ENCODE results near the gene BRWD1. TPM values are rescaled to one million over a fixed set of nuclear protein-coding genes. Genes with fewer than 3 reads are reported as not detected.

BRWD1 gene
- total RNA-seq, 1 experiment from 2014 or later = 53.3 TPM

DNA sequence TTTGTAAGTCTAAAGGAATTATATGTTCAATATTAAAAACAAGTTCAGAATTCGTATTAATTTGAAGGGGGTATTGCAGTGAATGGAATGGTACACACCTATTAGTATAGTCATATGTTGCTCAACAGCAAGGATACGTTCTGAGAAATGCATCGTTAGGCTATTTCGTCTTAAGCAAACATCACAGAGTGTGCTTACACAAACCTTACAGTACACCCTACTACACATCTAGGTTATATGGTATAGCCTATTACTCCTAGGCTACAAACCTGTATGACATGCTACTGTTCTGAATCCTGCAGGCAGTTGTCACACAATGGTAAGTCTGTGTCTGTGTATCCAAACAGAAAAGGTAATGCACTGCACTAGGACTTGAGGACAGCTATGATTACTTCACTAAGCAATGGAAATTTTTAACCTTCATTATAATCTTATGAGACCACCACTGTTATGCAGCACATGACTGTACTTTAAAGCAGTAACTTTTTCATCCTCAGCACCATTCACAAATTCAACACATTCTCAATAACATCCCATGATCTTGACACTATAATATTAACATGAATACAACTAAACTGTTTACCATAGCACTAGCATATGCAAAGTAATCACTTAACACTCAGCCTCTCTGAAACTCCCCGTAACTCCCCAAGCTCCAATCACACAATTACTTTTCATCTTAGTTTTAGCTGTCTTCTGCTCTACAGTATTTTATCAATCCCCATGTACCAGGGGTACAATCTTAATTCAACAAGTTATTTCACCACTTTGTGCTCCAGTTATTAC, 115.8 kb downstream of the BRWD1 start:
- no peaks in the 10 kb centered on the region for H3K4me1 Mint-ChIP-seq
- no peaks in the 10 kb centered on the region for H3K9me3 Mint-ChIP-seq
- no peak overlapping the region for H3K4me3 Mint-ChIP-seq
- no peak overlapping the region for H3K27ac Mint-ChIP-seq
- ChIA-PET CTCF (no interaction called here), POLR2A (no interaction called here)
- DNase-seq (ENCODE audit: low spot score) (no peak), ATAC-seq (no peak)
- H3K36me3 Mint-ChIP-seq = peaks cover 55% of the 10 kb centered on the region
- no peak for TF ChIP-seq NFATC4 (CRISPR knock-in tag; IDR thresholded peaks at IDR 0.05)
- TF ChIP-seq, protein P1, sequence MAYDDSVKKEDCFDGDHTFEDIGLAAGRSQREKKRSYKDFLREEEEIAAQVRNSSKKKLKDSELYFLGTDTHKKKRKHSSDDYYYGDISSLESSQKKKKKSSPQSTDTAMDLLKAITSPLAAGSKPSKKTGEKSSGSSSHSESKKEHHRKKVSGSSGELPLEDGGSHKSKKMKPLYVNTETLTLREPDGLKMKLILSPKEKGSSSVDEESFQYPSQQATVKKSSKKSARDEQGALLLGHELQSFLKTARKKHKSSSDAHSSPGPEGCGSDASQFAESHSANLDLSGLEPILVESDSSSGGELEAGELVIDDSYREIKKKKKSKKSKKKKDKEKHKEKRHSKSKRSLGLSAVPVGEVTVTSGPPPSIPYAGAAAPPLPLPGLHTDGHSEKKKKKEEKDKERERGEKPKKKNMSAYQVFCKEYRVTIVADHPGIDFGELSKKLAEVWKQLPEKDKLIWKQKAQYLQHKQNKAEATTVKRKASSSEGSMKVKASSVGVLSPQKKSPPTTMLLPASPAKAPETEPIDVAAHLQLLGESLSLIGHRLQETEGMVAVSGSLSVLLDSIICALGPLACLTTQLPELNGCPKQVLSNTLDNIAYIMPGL (CRISPR knock-in tag; IDR thresholded peaks at IDR 0.05) = no peak
- no peak for TF ChIP-seq NR1H2 (CRISPR knock-in tag; IDR thresholded peaks at IDR 0.05)
- no peak for TF ChIP-seq CREB1 (CRISPR knock-in tag; IDR thresholded peaks at IDR 0.05)
- TF ChIP-seq, protein P2, sequence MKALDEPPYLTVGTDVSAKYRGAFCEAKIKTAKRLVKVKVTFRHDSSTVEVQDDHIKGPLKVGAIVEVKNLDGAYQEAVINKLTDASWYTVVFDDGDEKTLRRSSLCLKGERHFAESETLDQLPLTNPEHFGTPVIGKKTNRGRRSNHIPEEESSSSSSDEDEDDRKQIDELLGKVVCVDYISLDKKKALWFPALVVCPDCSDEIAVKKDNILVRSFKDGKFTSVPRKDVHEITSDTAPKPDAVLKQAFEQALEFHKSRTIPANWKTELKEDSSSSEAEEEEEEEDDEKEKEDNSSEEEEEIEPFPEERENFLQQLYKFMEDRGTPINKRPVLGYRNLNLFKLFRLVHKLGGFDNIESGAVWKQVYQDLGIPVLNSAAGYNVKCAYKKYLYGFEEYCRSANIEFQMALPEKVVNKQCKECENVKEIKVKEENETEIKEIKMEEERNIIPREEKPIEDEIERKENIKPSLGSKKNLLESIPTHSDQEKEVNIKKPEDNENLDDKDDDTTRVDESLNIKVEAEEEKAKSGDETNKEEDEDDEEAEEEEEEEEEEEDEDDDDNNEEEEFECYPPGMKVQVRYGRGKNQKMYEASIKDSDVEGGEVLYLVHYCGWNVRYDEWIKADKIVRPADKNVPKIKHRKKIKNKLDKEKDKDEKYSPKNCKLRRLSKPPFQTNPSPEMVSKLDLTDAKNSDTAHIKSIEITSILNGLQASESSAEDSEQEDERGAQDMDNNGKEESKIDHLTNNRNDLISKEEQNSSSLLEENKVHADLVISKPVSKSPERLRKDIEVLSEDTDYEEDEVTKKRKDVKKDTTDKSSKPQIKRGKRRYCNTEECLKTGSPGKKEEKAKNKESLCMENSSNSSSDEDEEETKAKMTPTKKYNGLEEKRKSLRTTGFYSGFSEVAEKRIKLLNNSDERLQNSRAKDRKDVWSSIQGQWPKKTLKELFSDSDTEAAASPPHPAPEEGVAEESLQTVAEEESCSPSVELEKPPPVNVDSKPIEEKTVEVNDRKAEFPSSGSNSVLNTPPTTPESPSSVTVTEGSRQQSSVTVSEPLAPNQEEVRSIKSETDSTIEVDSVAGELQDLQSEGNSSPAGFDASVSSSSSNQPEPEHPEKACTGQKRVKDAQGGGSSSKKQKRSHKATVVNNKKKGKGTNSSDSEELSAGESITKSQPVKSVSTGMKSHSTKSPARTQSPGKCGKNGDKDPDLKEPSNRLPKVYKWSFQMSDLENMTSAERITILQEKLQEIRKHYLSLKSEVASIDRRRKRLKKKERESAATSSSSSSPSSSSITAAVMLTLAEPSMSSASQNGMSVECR (CRISPR knock-in tag; IDR thresholded peaks at IDR 0.05; ENCODE audit: borderline replicate concordance) = no peak
- TF ChIP-seq, protein P3, sequence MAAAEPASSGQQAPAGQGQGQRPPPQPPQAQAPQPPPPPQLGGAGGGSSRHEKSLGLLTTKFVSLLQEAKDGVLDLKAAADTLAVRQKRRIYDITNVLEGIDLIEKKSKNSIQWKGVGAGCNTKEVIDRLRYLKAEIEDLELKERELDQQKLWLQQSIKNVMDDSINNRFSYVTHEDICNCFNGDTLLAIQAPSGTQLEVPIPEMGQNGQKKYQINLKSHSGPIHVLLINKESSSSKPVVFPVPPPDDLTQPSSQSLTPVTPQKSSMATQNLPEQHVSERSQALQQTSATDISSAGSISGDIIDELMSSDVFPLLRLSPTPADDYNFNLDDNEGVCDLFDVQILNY (CRISPR knock-in tag; IDR thresholded peaks at IDR 0.05) = no peak
- TF ChIP-seq ELF4 (CRISPR knock-in tag; IDR thresholded peaks at IDR 0.05; ENCODE audit: low read depth) = no peak
- no peak for TF ChIP-seq ESRRA (CRISPR knock-in tag; IDR thresholded peaks at IDR 0.05; ENCODE audit: borderline replicate concordance)
- no peak for TF ChIP-seq PRRX2 (CRISPR knock-in tag; IDR thresholded peaks at IDR 0.05)
- no peak for TF ChIP-seq TP53 (CRISPR knock-in tag; IDR thresholded peaks at IDR 0.05)
- TF ChIP-seq, protein P4, sequence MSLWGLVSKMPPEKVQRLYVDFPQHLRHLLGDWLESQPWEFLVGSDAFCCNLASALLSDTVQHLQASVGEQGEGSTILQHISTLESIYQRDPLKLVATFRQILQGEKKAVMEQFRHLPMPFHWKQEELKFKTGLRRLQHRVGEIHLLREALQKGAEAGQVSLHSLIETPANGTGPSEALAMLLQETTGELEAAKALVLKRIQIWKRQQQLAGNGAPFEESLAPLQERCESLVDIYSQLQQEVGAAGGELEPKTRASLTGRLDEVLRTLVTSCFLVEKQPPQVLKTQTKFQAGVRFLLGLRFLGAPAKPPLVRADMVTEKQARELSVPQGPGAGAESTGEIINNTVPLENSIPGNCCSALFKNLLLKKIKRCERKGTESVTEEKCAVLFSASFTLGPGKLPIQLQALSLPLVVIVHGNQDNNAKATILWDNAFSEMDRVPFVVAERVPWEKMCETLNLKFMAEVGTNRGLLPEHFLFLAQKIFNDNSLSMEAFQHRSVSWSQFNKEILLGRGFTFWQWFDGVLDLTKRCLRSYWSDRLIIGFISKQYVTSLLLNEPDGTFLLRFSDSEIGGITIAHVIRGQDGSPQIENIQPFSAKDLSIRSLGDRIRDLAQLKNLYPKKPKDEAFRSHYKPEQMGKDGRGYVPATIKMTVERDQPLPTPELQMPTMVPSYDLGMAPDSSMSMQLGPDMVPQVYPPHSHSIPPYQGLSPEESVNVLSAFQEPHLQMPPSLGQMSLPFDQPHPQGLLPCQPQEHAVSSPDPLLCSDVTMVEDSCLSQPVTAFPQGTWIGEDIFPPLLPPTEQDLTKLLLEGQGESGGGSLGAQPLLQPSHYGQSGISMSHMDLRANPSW (CRISPR knock-in tag; conservative IDR thresholded peaks at IDR 0.05; ENCODE audit: low read depth) = no peak
- TF ChIP-seq NFYB (CRISPR knock-in tag; conservative IDR thresholded peaks at IDR 0.05; ENCODE audit: low read depth) = no peak
- no peak for TF ChIP-seq ZNF416 (CRISPR knock-in tag; IDR thresholded peaks at IDR 0.05)
- no peak for TF ChIP-seq CREM (CRISPR knock-in tag; IDR thresholded peaks at IDR 0.05)
- no peak for TF ChIP-seq OVOL2 (CRISPR knock-in tag; IDR thresholded peaks at IDR 0.05; ENCODE audit: borderline replicate concordance)
- TF ChIP-seq, protein P5, sequence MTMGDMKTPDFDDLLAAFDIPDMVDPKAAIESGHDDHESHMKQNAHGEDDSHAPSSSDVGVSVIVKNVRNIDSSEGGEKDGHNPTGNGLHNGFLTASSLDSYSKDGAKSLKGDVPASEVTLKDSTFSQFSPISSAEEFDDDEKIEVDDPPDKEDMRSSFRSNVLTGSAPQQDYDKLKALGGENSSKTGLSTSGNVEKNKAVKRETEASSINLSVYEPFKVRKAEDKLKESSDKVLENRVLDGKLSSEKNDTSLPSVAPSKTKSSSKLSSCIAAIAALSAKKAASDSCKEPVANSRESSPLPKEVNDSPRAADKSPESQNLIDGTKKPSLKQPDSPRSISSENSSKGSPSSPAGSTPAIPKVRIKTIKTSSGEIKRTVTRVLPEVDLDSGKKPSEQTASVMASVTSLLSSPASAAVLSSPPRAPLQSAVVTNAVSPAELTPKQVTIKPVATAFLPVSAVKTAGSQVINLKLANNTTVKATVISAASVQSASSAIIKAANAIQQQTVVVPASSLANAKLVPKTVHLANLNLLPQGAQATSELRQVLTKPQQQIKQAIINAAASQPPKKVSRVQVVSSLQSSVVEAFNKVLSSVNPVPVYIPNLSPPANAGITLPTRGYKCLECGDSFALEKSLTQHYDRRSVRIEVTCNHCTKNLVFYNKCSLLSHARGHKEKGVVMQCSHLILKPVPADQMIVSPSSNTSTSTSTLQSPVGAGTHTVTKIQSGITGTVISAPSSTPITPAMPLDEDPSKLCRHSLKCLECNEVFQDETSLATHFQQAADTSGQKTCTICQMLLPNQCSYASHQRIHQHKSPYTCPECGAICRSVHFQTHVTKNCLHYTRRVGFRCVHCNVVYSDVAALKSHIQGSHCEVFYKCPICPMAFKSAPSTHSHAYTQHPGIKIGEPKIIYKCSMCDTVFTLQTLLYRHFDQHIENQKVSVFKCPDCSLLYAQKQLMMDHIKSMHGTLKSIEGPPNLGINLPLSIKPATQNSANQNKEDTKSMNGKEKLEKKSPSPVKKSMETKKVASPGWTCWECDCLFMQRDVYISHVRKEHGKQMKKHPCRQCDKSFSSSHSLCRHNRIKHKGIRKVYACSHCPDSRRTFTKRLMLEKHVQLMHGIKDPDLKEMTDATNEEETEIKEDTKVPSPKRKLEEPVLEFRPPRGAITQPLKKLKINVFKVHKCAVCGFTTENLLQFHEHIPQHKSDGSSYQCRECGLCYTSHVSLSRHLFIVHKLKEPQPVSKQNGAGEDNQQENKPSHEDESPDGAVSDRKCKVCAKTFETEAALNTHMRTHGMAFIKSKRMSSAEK (CRISPR knock-in tag; IDR thresholded peaks at IDR 0.05; ENCODE audit: borderline replicate concordance) = no peak
- TF ChIP-seq, protein P6, sequence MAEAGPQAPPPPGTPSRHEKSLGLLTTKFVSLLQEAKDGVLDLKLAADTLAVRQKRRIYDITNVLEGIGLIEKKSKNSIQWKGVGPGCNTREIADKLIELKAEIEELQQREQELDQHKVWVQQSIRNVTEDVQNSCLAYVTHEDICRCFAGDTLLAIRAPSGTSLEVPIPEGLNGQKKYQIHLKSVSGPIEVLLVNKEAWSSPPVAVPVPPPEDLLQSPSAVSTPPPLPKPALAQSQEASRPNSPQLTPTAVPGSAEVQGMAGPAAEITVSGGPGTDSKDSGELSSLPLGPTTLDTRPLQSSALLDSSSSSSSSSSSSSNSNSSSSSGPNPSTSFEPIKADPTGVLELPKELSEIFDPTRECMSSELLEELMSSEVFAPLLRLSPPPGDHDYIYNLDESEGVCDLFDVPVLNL (CRISPR knock-in tag; IDR thresholded peaks at IDR 0.05; ENCODE audit: borderline replicate concordance, low read depth) = no peak
- TF ChIP-seq TCF7 (CRISPR knock-in tag; IDR thresholded peaks at IDR 0.05; ENCODE audit: low read depth) = no peak
- no peak for TF ChIP-seq IRF2 (CRISPR knock-in tag; IDR thresholded peaks at IDR 0.05; ENCODE audit: borderline replicate concordance, low read depth)
- no peaks in the 10 kb centered on the region for H3K27me3 Mint-ChIP-seq (ENCODE audit: low read depth)

Measured in WTC11 (cell line).